C4-2B (cell line): ENCODE results near the gene CACNA2D3.

Source experiments
- CTCF ChIP-seq: fragments of 450-650 bp; conservative IDR thresholded peaks from 2 replicates; pipeline ENCODE4 v1.5.1; 2017; ENCODE audit warnings: mild to moderate bottlenecking
- ZFX ChIP-seq: fragments of 450-650 bp; IDR thresholded peaks from 2 replicates; pipeline ENCODE4 v1.6.1; 2017

GRCh38 chr3:55017876-55018275 lies 895.5 kb downstream of the CACNA2D3 start:
- TF ChIP-seq CTCF = no peak
- TF ChIP-seq ZFX = no peak
